HG03442 (cell line): ENCODE data around the gene DDX60.
"Not testable (repeated sequence)": the region's sequence is repeated elsewhere in the genome, so short reads cannot be mapped to it uniquely, and the experiment has no call there.

Experiments used
- ATAC-seq: cut with Tn5 transposase; IDR thresholded peaks from one replicate; pipeline ENCODE4 v1.9.1; 2021; ENCODE audit warnings: mild to moderate bottlenecking, moderate library complexity; ENCODE audit not compliant: unreplicated experiment

The DDX60 gene

DNA sequence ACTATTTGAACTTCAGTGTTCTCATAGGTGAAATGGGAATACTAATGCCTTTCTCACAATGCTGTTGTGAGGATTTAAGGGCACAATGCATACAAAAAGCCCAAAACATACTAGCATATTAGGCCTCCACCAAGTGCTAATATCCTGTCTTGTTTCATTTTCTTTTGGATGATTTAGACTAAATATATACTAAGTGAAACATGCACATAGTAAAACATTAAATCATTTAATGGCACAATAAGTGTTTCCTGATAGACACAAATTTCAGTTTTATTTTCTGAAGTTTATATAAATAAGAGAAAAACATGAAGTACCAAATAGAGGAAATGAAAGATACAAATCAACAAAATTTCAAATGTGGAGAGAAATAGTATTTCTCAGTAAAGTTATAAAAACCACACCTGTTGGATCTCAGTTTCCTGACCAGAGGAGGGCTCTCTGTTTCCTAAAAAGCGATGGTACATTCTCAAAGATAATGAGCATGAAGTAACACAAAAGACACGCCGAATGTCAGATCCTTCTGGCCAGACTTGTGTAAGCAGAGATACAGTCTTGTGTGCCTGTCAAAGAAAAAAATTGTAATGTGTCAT lies 25.1 kb downstream of the DDX60 start:
- ATAC-seq = no peak

DNA sequence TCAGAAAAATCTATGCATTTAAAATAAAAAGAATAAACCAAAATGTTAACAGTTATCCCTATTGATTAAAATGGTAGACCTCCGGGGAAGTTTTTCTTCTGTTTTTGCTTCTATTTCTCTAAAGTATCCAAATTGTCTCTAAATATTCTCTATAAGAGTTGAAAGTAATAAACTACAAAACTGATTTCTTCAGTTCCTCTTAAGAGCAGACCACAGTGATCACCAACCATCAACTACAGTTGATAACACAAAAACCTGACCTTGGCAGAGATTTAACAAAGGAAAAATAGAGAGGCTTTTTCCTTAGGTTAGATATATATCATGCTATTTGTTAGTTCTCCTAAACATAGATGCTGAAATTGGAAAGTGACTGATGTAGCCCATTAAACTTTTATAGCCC lies 27.3 kb downstream of the DDX60 start:
- ATAC-seq = peak; percentile 43

DNA sequence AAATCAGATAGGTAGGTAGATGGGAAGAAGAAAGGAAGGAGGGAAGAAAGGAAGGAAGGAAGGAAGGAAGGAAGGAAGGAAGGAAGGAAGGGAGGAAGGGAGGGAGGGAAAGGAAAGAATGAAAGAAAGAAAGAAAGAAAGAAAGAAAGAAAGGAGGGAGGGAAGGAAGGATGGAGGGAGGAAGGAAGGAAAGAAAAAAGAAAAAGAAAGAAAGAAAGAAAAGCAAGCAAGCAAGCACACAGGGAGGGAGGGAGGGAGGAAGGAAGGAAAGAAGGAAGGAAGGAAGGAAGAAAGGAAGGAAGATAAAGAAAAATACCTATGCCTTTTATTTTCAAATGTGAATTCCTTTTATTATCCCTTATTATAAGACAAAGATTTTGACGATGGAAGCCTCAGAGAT lies 32.7 kb downstream of the DDX60 start:
- ATAC-seq = not testable (repeated sequence)

DNA sequence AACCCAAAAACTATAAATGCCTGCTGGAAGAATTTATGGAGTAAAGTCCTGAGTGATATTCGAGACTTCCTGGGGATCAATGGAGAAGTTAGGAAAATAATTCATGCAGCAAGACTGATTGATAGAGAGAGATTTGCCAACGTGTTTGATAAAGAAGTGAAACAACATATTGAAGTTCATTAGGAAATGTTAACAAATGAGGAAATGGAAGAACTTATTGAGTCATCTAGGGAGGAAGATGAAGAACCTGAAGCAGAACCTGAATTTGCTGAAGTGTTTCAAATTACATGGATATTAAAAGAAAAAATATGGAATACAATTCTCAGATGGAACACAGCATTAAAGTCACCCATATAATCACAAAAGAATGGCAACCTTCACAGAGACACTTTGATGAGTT lies 39.0 kb downstream of the DDX60 start:
- no peak for ATAC-seq

DNA sequence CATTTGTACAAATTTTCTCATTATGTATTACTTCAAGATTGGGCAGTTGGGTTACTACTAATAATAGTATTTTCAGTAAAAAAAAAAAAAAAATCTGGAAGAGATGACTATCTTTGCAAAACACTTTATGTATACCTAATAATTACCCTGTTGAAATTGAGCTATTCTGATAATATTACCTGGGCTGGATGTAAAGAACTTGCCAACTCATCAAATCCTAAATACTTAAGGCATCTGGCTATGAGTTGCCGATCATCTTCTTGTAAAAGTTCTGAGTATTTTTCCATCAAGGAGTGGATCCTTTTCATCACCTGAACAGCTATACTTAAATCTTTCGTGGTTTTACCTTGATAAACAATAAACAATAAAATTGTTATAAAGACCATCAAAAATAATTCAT lies 42.7 kb downstream of the DDX60 start:
- ATAC-seq = no peak

DNA sequence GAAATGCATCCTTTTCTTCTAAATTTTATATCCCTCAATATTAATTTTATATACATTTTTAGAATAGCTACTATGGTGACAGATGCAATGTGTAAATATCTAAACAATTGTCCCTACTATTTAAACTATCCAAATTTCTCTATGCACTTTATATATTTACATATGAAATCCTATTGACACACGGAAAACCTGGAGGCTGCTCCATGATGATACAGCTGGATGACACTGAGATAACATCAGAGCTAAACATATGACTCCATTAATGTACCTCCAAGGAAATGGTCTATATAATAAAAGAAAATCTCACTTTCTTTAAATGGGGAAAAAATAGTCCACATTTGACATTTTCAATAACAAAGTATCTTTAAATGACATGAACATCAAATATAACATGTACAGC lies 43.7 kb downstream of the DDX60 start:
- no peak for ATAC-seq

DNA sequence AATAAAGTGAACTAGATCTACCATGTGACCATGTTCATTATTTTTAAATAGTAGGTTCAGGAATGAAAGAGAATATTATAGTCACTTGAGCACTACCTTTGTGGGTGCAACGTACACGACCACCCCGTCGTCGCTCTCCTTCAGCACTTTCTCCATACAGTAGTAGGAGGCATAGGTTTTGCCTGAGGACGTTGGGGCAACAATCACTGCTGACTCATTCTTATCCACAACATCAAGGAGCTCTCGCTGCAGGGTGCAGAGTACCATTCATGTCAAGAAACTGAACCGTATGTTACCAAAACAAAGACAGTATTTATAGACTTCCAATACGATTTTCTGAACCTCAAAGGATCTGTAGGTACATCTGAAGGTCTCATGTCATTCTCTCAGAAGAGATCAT lies 44.7 kb downstream of the DDX60 start:
- ATAC-seq = no peak

DNA sequence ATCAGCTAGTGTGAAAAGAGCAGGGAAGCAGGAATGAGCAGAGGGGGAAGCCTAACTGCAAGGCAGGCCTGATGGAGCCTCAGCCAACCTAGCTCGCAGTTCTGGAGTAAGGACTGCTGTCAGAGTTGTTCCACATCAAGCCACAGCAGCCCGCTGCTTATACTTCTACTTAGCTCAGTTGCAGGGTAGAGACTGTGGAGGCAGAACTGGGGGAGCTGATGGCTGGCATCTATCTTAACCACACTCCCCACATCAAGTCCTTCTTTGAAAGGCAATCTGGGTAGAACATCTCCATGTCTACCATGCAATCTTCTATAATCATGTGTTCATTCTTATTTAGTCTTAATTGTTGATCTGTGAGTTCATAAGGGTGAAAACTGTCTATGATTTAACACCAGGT lies 46.1 kb downstream of the DDX60 start:
- ATAC-seq = no peak

DNA sequence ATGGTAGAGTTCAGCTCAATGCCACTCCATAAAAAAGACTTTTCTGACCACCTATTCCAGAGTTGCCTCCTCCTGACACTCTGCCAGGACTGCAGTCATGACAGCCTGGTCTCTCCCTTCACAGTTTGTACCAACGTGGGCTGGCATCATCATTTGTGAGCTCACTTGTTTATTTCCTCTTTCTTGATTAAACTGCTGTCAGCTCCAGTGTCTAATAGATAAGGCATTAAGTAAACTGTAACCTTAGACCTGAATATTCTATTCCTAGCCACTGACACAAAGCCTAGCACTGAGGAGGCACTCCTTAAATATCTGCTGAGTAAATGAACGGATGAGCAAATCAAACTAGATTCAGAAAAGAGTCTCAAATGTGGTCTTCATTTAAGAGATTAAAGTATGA lies 48.7 kb downstream of the DDX60 start:
- no peak for ATAC-seq

DNA sequence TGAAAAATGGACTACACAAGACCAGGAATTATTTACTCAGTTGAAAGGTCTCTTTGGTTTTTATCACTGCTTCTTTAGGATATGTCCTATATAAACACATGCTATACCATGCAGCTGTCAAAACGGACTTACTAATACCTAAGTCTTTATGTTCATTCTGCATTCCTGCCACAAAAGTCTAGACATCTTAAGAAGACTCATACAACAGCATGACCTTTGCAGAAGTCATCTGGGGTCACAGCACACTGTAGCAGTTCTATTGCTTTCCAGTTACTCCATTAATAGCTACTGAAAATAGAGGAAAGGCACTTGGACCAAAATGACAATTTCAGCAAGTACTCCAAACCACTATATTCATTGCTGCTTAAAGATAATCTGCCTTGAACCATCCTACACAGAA lies 53.2 kb downstream of the DDX60 start:
- no peak for ATAC-seq

DNA sequence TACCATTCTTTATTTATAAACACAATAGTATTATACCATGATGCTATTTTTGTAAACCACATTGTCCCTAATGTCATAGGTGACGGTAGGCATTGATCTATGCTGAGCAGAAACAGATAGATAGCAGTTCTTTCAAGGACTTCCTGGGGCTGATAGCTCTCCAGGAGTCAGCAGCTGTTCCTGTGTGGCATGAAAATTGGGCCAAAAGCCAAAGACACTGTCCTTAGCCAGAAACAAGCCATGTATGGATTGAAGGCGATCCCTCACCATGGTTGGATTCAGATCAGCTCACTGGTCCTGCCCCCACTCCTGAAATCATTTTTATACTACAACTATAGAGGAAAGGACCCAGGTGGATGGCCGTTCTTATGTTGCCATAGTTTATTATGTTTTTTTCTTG lies 53.6 kb downstream of the DDX60 start:
- ATAC-seq = no peak

DNA sequence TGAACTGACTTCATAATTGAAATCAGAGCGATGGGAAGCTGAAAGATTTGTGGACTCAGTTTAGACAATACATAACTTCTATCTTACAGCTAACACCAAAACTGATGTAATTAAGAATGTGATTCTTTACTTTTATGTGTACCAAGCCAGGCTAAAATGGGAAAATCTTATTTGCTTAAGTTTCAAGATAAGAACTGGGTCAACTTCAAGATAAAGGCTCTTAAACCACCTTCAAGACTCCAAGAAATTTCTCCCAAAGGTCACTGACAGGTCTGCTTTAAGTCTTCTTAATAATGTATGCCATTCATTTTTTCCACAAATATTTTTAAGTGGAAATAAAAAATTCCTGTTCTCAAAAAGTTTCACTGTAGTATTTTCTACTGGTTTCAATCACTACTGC lies 55.5 kb downstream of the DDX60 start:
- no peak for ATAC-seq

DNA sequence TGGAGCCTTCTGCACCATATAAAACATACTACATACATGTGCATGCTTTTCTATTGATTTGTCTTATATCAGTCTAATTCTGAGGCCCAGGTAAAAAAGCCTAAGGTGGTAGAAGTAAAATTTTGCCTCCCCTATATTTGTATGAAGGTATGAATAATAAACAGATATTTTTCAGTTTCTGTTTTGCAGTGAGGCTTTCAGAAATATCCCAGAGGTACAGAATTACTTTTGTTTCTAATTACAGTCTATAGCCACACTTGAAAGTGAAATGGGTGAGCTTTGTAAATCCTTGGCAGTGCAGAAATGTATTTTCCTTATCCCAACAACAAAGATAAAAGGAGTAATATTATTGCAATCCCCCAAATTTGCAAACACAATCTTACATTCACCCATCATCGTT lies 59.5 kb downstream of the DDX60 start:
- ATAC-seq = no peak

DNA sequence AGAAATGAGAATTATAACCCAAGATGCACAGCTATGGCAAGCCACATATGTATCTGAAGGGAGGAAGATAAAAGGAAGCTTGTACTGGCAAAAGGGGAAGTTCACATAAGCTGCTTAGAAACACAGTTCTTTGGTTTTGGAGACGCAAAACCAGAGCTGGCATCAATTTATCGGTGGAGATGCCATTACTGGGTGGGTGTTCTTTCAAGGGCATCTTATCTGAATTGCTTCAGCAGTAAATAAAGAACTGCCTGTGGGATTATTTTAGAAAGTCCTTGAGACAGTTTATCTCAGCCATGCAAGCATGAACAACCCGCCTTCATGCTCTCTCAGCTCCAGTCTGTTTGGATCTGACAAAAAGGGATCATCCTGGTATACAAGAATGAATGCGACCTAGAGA lies 60.8 kb downstream of the DDX60 start:
- no peak for ATAC-seq

DNA sequence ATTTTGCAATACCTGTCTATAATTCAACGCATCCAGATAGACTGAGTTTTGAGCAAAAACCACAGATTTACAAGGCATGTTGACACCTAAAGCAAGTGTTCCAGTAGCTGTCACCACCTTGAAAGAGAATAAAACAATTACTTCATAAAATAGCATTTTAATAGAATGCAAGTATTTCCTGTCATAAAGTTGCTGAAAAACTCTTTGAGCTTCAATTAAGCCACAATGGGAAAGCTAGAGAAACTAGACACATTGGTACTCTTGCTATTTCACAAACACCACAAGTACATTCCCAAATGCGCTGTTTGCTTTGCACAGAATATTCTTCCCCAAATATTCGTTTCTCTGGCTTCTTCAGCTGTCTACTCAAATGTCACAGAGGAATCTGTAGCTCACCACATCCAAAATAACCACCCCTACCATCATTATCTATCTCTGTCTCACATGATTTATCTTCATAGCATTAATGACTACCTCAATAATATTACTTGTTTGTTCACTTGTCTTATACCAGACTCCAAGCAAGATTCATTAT lies 70.3 kb downstream of the DDX60 start:
- ATAC-seq = no peak

DNA sequence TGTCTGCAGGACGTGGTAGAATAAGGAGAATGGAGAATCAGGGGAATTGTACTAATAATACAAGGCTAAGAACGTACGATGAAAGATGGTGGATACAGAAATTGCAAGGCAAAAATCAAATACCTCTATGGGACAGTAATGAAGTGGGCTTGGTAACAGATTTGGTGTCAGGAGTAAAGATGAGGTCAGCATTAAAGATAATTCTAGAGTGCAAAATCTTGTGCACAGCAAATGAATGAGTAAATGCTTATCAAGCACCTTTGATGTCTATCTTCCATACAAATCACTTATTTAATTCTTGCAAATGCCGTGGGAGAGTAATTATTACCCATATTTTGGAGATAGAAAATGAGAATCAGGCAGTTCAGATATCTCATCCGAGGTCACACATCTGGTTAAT lies 70.9 kb downstream of the DDX60 start:
- ATAC-seq = no peak

DNA sequence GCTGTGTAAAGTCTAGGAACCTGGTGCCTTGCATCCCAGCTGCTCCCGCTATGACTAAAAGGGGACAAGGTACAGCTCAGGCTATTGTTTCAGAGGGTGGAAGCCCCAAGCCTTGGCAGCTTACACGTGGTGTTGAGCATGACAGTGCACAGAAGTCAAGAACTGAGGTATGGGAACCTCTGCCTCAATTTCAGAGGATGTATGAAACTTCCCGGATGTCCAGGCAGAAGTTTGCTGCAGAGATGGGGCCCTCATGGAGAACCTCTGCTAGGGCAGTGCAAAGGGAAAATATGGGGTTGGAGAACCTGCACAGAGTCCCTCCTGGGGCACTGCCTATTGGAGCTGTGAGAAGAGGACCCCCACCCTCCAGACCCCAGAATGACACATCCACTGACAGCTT lies 76.6 kb downstream of the DDX60 start:
- ATAC-seq = no peak

DNA sequence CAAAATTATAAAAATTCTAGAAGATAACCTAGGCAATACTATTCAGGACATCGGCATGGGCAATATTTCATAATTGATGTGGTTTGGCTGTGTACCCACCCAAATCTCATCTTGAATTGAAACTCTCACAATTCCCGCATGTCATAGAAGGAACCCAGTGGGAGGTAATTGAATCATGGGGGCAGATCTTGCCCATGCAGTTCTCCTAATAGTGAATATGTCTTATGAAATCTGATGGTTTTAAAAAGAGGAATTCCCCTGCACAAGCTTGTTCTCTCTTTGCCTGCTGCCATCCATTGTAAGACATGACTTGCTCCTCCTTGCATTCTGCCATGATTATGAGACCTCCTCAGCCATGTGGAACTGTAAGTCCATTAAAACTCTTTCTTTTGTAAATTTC lies 77.7 kb downstream of the DDX60 start:
- no peak for ATAC-seq

DNA sequence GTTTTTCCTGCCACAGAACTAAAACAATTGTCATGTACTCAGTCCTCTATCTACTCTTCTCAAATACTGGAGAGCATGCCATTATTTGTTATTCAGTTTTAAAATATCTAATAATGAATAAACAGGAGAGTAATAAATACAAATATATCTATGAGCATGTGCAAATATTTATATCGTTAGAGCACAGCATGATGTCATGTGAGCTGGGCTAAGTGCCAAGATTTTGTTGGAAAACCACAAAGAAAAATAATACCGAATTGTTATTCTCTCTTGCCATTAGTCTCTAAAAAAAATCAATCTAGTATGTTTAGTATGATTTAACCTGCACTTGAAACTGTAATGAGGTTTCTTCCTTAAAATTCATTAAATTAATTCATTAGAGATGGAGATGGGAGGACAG lies 97.3 kb downstream of the DDX60 start:
- ATAC-seq = no peak

DNA sequence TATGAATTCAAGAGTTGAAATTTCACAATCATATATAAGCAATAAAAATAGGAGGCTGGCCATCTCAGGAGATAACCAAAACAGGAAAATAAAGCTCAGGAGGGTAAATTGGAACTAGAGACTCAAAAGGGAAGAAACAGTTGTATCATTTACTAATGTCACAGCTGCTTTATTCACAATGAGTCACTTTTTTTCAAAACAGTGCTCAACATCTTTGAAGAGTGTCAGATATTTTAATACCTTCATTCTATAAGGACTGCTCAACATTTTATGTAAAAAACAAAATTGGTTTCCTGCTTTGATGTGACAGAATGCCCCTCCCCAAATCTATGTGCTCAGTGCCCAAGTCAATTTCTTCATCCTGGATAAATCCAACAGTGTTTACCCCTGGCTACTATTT lies 97.7 kb downstream of the DDX60 start:
- ATAC-seq = no peak

DNA sequence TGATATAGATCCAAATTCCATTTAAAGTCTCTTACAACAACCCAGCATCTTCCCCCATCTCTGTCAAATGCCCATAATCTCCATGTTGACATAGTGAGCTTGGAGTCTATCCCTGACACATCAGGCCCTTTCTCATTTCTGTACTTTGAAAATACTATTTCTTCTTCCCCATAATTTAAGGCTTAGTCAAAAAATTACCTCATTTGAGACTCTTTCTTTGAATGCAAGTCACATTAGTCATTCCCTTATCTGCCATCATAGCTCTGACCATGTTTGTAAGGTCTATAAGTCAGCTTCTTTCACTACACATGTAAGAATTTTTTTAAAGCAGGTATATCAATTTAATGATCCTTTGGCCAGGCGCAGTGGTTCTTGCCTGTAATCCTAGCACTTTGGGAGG lies 99.9 kb downstream of the DDX60 start:
- ATAC-seq = no peak

DNA sequence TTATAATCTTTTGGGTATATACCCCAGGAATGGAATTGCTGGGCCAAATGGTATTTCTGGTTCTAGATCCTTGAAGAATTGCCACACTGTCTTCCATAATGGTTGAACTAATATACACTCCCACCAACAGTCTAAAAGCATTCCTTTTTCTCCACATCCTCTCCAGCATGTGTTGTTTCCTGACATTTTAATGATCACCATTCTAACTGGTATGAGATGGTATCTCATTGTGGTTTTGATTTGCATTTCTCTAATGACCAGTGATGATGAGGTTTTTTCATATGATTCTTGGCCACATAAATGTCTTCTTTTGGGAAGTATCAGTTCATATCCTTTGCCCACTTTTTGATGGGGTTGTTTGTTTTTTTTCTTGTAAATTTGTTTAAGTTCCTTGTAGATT lies 105.0 kb downstream of the DDX60 start:
- ATAC-seq = not testable (repeated sequence)

DNA sequence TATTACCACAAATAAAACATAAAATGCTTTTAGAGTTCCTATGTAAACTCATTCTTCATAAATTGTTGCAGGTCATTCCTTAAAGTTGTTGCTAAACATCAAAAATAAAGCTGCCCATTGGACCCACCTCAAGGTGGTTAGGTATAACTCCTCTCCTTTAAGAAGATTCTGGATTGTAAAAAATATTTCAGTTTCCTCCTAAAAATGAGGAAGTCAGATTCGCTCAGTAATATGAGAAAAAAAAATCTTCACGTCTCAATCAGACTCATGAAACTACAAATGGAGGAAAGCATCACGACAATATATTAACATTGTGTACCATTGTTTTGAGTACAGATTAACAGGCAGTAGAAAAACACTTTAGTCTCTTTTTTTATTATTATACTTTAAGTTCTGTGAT lies 105.9 kb downstream of the DDX60 start:
- no peak for ATAC-seq
